ENCODE measurements around the gene APEH. TPM values are rescaled to one million over a fixed set of nuclear protein-coding genes. Genes with fewer than 3 reads are reported as not detected.

Gene APEH
- total and polyA plus RNA-seq, 2 of the 13 experiments (the other 11 are each of a cell fraction or from before 2014, with no cell fraction given): 116 to 130 TPM

DNA sequence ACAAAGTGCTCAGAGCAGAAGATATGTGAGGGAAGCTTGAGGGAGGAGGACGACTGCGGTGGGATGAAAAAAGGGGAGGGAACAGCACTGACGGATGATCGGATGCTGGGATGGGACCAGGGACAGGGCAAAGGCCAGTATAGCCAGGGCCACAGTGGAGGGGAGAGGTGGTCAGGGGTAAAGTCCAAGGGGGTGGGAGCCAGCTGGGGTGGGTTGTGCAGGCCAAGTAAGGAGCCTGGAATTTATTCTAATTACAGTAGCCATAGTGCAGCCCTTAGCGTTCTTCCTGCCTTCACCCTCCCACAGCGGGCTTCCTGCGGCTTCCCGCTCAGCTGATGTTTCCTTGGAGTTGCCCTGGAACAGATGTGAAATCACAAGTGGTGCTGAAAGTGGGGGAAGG lies 7.6 kb upstream of the APEH start (continued):
- TF ChIP-seq ZFP1 (CRISPR knock-in tag; IDR thresholded peaks at IDR 0.05) (no peak), DMAP1 (CRISPR knock-in tag; IDR thresholded peaks at IDR 0.05) (no peak), HNF1A (IDR thresholded peaks at IDR 0.05; ENCODE audit: low read depth) (no peak), HNF1A (CRISPR knock-in tag; IDR thresholded peaks at IDR 0.05; ENCODE audit: borderline replicate concordance) (no peak; the same call in 1 of the 2 replicates), ZNF451 (CRISPR knock-in tag; IDR thresholded peaks at IDR 0.05) (no peak), RBM22 (optimal IDR thresholded peaks at IDR 0.05; ENCODE audit: low read length) (no peak), SIN3B (IDR thresholded peaks at IDR 0.05; ENCODE audit: low read length) (no peak), ZNF317 (CRISPR knock-in tag; IDR thresholded peaks at IDR 0.05) (no peak), NFYB (CRISPR knock-in tag; IDR thresholded peaks at IDR 0.05) (no peak), RBAK (CRISPR knock-in tag; IDR thresholded peaks at IDR 0.05) (no peak), FOXJ3 (CRISPR knock-in tag; IDR thresholded peaks at IDR 0.05; ENCODE audit: borderline replicate concordance) (no peak), CHCHD3 (CRISPR knock-in tag; IDR thresholded peaks at IDR 0.05) (no peak)
- TF ChIP-seq, protein P1, sequence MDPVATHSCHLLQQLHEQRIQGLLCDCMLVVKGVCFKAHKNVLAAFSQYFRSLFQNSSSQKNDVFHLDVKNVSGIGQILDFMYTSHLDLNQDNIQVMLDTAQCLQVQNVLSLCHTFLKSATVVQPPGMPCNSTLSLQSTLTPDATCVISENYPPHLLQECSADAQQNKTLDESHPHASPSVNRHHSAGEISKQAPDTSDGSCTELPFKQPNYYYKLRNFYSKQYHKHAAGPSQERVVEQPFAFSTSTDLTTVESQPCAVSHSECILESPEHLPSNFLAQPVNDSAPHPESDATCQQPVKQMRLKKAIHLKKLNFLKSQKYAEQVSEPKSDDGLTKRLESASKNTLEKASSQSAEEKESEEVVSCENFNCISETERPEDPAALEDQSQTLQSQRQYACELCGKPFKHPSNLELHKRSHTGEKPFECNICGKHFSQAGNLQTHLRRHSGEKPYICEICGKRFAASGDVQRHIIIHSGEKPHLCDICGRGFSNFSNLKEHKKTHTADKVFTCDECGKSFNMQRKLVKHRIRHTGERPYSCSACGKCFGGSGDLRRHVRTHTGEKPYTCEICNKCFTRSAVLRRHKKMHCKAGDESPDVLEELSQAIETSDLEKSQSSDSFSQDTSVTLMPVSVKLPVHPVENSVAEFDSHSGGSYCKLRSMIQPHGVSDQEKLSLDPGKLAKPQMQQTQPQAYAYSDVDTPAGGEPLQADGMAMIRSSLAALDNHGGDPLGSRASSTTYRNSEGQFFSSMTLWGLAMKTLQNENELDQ (CRISPR knock-in tag; IDR thresholded peaks at IDR 0.05; ENCODE audit: borderline replicate concordance): no peak
- TF ChIP-seq, protein P2, sequence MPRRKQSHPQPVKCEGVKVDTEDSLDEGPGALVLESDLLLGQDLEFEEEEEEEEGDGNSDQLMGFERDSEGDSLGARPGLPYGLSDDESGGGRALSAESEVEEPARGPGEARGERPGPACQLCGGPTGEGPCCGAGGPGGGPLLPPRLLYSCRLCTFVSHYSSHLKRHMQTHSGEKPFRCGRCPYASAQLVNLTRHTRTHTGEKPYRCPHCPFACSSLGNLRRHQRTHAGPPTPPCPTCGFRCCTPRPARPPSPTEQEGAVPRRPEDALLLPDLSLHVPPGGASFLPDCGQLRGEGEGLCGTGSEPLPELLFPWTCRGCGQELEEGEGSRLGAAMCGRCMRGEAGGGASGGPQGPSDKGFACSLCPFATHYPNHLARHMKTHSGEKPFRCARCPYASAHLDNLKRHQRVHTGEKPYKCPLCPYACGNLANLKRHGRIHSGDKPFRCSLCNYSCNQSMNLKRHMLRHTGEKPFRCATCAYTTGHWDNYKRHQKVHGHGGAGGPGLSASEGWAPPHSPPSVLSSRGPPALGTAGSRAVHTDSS (CRISPR knock-in tag; conservative IDR thresholded peaks at IDR 0.05): no peak
- TF ChIP-seq, protein P3, sequence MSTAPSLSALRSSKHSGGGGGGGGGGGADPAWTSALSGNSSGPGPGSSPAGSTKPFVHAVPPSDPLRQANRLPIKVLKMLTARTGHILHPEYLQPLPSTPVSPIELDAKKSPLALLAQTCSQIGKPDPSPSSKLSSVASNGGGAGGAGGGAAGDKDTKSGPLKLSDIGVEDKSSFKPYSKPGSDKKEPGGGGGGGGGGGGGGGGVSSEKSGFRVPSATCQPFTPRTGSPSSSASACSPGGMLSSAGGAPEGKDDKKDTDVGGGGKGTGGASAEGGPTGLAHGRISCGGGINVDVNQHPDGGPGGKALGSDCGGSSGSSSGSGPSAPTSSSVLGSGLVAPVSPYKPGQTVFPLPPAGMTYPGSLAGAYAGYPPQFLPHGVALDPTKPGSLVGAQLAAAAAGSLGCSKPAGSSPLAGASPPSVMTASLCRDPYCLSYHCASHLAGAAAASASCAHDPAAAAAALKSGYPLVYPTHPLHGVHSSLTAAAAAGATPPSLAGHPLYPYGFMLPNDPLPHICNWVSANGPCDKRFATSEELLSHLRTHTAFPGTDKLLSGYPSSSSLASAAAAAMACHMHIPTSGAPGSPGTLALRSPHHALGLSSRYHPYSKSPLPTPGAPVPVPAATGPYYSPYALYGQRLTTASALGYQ (CRISPR knock-in tag; IDR thresholded peaks at IDR 0.05): no peak
